Measurements from ENCODE around the gene RESF1. TPM values are rescaled to one million over a fixed set of nuclear protein-coding genes. Genes with fewer than 3 reads are reported as not detected.

Gene RESF1
- polyA plus RNA-seq (2013, experiment 1 of 4), result 44.1 TPM
- polyA plus RNA-seq (2013, experiment 2 of 4), result 53.3 TPM
- 43.0 TPM for polyA plus RNA-seq (2013, experiment 3 of 4)
- polyA plus RNA-seq (2013, experiment 4 of 4), result 45.0 TPM

DNA sequence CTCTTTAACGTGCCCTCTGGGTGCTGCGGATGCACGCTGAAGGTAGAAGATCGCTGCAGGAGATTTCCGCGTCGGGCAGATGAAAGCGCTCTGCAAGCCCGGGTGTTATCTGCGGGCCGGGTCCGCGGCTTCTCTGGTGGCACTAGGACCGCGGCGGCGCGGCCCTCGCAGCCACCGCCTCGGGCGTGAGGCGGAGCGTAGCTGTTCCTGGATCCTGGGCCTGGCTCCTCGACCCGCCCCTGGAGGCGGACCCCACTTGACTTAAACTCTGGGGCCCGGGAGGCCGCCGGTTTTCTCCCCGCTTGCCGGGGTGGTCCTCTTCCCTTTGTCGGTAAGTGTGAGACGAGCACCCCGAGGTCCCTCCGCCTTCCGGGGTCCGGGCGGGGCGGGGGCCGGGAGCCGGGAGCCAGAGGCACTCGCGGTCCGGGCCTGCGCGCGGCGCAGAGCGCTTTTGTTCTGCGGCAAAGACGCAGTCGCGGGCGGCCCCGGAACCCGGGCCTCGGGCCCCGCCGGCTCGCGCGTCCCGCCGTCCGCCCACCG is at the start of gene RESF1:
TSS of gene RESF1 (plus strand) at position 255 of the 540 bp plus-strand sequence. CDS start 21,541 bp downstream, outside the sequence.
- 0% methylated on average over 67 of the region's 67 CpGs for WGBS, 2 experiments
- H3K4me1 ChIP-seq (ENCODE audit: control insufficient read depth, insufficient read depth, low read length), result peaks cover 11% of the 10 kb centered on the region
- peak within 1 kb of the TSS; percentile 91 for H3K27ac ChIP-seq (ENCODE audit: insufficient read depth, low read depth, low read length, poor library complexity, severe bottlenecking)
- peaks cover 4% of the 10 kb centered on the region for H3K27me3 ChIP-seq (ENCODE audit: control insufficient read depth, insufficient read depth, low read length, poor library complexity, severe bottlenecking)
- H3K9me3 ChIP-seq (ENCODE audit: control insufficient read depth, low read length), result no peaks in the 10 kb centered on the region
- peaks cover 2% of the 10 kb centered on the region for H3K36me3 ChIP-seq (ENCODE audit: control insufficient read depth, insufficient read depth, low read length)
- H3K4me3 ChIP-seq (ENCODE audit: insufficient read depth, low read depth, low read length), result peak within 1 kb of the TSS; percentile 80

GRCh38 chr12:31914927-31915326 is 44.3 kb upstream of the RESF1 start:
- H3K27ac ChIP-seq (ENCODE audit: insufficient read depth, low read depth, low read length, poor library complexity, severe bottlenecking), result no peak overlapping the region
- H3K27me3 ChIP-seq (ENCODE audit: control insufficient read depth, insufficient read depth, low read length, poor library complexity, severe bottlenecking), result no peaks in the 10 kb centered on the region
- WGBS, 2 experiments, result 71% methylated on average over 1 of the region's 1 CpG
- H3K4me3 ChIP-seq (ENCODE audit: insufficient read depth, low read depth, low read length), result no peak overlapping the region
- H3K9me3 ChIP-seq (ENCODE audit: control insufficient read depth, low read length), result no peaks in the 10 kb centered on the region
- H3K4me1 ChIP-seq (ENCODE audit: control insufficient read depth, insufficient read depth, low read length), result no peaks in the 10 kb centered on the region
- no peaks in the 10 kb centered on the region for H3K36me3 ChIP-seq (ENCODE audit: control insufficient read depth, insufficient read depth, low read length)

GRCh38 chr12:31915446-31915845 is 43.8 kb upstream of the RESF1 start:
- Histone ChIP-seq H3K4me1 (ENCODE audit: control insufficient read depth, insufficient read depth, low read length) (no peaks in the 10 kb centered on the region), H3K27me3 (ENCODE audit: control insufficient read depth, insufficient read depth, low read length, poor library complexity, severe bottlenecking) (no peaks in the 10 kb centered on the region), H3K36me3 (ENCODE audit: control insufficient read depth, insufficient read depth, low read length) (no peaks in the 10 kb centered on the region), H3K9me3 (ENCODE audit: control insufficient read depth, low read length) (no peaks in the 10 kb centered on the region), H3K27ac (ENCODE audit: insufficient read depth, low read depth, low read length, poor library complexity, severe bottlenecking) (no peak overlapping the region), H3K4me3 (ENCODE audit: insufficient read depth, low read depth, low read length) (no peak overlapping the region)
- WGBS, 2 experiments, result 93 to 99% methylated on average over 3 of the region's 3 CpGs

DNA sequence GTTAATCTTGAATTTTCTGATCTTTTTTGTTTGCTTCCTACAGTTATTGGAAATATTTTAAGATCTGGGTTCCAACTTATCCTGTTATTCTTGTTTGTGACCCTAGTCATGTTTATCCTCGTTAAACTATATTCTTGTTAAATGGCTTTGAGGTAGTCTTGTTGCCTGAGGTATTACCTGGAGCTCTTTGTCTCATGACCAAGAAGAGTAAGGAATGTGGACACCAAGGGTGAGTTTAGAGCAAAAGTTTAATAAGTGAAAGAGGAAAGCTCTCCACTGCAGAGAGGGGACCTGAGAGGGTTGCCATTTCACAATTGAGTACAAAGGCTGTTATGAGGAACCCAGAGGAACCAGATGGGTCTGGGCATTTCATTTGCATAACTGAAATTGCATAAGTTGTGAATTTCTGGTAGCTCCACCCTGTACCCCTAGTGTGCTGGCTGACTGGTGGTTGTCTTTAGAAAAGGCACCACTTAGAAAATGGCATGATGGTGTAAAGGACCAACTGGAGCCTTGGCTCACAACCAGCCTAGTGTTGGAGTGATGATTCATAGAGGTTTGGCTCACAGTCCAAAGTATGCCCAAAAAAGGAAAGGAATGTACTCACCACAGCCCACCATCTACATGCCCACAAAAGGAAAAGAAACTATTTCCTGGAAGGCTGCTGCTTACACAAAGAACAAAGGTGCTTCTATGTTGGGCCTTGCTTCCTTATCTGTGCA is 36.7 kb upstream of the RESF1 start:
- no peak overlapping the region for H3K27ac ChIP-seq (ENCODE audit: insufficient read depth, low read depth, low read length, poor library complexity, severe bottlenecking)
- H3K36me3 ChIP-seq (ENCODE audit: control insufficient read depth, insufficient read depth, low read length), result no peaks in the 10 kb centered on the region
- no peaks in the 10 kb centered on the region for H3K9me3 ChIP-seq (ENCODE audit: control insufficient read depth, low read length)
- H3K4me3 ChIP-seq (ENCODE audit: insufficient read depth, low read depth, low read length), result no peak overlapping the region
- no peaks in the 10 kb centered on the region for H3K27me3 ChIP-seq (ENCODE audit: control insufficient read depth, insufficient read depth, low read length, poor library complexity, severe bottlenecking)
- H3K4me1 ChIP-seq (ENCODE audit: control insufficient read depth, insufficient read depth, low read length), result no peaks in the 10 kb centered on the region
- 93 to 100% methylated on average over 1 of the region's 1 CpG for WGBS, 2 experiments

DNA sequence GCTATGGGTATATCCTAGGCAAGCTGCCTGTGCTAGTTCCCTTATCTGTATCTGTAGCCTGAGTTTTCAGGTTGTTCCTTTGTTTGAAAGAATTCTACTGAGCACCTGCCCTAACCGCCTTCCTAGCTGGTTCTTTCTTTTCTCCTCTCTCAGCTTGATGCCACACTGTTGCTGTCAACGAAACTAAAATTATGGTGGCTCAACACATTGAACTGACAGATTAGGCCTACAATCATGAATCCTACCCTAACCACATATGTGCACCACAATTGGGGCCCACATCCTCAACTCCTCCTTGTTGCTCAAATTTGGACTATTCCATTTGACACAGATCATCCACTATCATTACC is 36.2 kb upstream of the RESF1 start:
- no peaks in the 10 kb centered on the region for H3K36me3 ChIP-seq (ENCODE audit: control insufficient read depth, insufficient read depth, low read length)
- WGBS, 2 experiments, result 86 to 87% methylated on average over 2 of the region's 2 CpGs
- no peaks in the 10 kb centered on the region for H3K9me3 ChIP-seq (ENCODE audit: control insufficient read depth, low read length)
- no peak overlapping the region for H3K27ac ChIP-seq (ENCODE audit: insufficient read depth, low read depth, low read length, poor library complexity, severe bottlenecking)
- H3K4me1 ChIP-seq (ENCODE audit: control insufficient read depth, insufficient read depth, low read length), result no peaks in the 10 kb centered on the region
- no peaks in the 10 kb centered on the region for H3K27me3 ChIP-seq (ENCODE audit: control insufficient read depth, insufficient read depth, low read length, poor library complexity, severe bottlenecking)
- no peak overlapping the region for H3K4me3 ChIP-seq (ENCODE audit: insufficient read depth, low read depth, low read length)

DNA sequence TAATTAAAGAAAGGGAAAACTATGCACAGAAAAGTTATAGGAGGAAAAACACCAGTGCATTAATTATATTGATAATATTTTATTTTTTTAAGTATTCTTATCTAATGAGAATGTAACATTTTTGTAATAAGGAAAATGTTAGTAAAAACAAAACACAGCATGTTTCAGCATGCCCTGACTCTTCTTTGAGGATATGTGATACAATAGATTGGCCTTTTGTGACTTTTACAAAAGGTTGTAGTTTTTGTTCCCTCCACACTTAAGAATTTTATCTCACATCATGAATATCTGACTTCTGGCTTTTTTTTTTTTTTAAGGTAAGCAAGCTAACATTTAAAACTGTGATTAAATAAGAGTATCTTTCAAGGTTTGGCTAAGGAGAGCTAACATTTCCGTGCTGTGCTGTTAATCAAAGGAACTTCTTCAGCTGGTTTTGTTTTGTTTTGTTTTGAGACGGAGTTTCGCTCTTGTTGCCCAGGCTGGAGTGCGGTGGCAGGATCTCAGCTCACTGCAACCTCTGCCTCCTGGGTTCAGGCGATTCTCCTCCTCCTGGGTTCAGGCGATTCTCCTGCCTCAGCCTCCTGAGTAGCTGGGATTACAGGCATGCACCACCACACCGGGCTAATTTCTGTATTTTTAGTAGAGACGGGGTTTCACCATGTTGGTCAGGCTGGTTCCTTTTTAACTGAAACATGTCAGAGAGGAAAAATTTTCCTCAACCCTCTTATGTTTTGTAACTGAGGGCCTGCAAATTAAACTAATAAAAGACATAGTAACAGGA is 30.8 kb upstream of the RESF1 start:
- H3K4me1 ChIP-seq (ENCODE audit: control insufficient read depth, insufficient read depth, low read length), result no peaks in the 10 kb centered on the region
- 84 to 85% methylated on average over 8 of the region's 8 CpGs for WGBS, 2 experiments
- H3K36me3 ChIP-seq (ENCODE audit: control insufficient read depth, insufficient read depth, low read length), result no peaks in the 10 kb centered on the region
- no peaks in the 10 kb centered on the region for H3K27me3 ChIP-seq (ENCODE audit: control insufficient read depth, insufficient read depth, low read length, poor library complexity, severe bottlenecking)
- no peaks in the 10 kb centered on the region for H3K9me3 ChIP-seq (ENCODE audit: control insufficient read depth, low read length)
- H3K27ac ChIP-seq (ENCODE audit: insufficient read depth, low read depth, low read length, poor library complexity, severe bottlenecking), result no peak overlapping the region
- no peak overlapping the region for H3K4me3 ChIP-seq (ENCODE audit: insufficient read depth, low read depth, low read length)

GRCh38 chr12:31929027-31929526 is 30.1 kb upstream of the RESF1 start:
- Histone ChIP-seq H3K36me3 (ENCODE audit: control insufficient read depth, insufficient read depth, low read length) (no peaks in the 10 kb centered on the region), H3K4me3 (ENCODE audit: insufficient read depth, low read depth, low read length) (no peak overlapping the region), H3K27me3 (ENCODE audit: control insufficient read depth, insufficient read depth, low read length, poor library complexity, severe bottlenecking) (no peaks in the 10 kb centered on the region), H3K4me1 (ENCODE audit: control insufficient read depth, insufficient read depth, low read length) (no peaks in the 10 kb centered on the region), H3K9me3 (ENCODE audit: control insufficient read depth, low read length) (no peaks in the 10 kb centered on the region), H3K27ac (ENCODE audit: insufficient read depth, low read depth, low read length, poor library complexity, severe bottlenecking) (no peak overlapping the region)
- 93 to 99% methylated on average over 4 to 5 of the region's 5 CpGs for WGBS, 2 experiments

DNA sequence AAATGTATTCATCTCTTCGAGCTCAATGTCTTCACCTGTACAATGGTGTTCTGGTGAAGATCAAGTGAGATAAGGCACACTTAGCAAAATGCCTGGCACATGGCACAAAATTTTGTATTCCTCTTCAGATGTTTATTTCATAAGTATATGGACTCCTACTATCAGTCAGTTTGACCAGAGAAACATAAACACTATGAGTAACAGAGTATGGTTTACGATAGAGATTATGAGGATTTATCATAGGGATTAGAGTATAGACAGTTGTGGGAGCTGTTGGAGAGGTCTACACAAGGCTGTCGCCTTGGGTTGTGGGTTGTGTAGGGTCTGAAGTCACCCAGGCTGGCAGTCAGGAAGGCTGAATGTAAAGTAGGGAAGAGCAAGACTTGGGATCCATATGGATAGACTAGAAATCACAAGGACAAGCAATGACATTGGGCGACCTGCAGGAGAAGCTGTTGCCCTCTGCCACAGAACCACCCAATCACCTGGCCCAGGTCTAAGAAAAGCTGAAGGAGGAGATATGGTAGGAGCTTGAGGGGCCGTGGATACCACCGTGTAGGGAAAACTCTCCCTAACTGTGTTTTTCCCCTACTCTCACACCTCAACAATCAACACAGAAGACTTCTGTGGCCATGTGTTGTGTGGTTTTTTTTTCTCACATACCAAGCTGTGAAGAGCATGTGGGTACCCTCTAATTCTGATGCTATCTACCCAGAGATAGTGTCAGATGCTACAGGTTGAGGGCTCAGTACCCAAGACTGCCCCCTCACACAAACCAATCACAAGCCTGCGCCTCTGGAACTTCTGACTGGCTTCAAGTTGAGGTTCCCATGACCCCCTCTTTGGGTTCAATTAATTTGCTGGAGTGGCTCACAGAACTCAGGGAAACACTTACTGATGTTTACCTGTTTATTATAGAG is 27.2 kb upstream of the RESF1 start:
- H3K27me3 ChIP-seq (ENCODE audit: control insufficient read depth, insufficient read depth, low read length, poor library complexity, severe bottlenecking), result no peaks in the 10 kb centered on the region
- no peaks in the 10 kb centered on the region for H3K9me3 ChIP-seq (ENCODE audit: control insufficient read depth, low read length)
- H3K36me3 ChIP-seq (ENCODE audit: control insufficient read depth, insufficient read depth, low read length), result no peaks in the 10 kb centered on the region
- H3K4me3 ChIP-seq (ENCODE audit: insufficient read depth, low read depth, low read length), result no peak overlapping the region
- 80 to 93% methylated on average over 5 of the region's 7 CpGs for WGBS, 2 experiments
- no peaks in the 10 kb centered on the region for H3K4me1 ChIP-seq (ENCODE audit: control insufficient read depth, insufficient read depth, low read length)
- no peak overlapping the region for H3K27ac ChIP-seq (ENCODE audit: insufficient read depth, low read depth, low read length, poor library complexity, severe bottlenecking)

DNA sequence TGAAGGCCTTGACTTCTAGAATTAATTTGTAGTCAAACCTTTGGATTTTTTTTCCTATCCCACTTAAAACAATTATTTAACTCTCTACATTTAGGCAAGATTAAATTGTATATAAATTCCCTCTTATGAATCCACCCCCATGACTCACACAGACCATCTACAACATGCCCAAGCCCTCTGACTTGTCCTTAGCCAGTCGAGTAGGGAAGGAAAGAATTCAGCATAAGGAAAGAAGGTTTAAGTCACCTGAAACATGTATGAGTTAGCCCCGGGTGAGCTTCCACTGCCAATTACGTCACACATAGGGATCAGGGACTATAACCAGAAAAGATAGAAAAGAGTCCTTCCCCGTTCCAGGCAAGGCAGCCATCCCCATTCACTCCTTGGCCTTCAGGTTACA is 14.9 kb upstream of the RESF1 start:
- 90 to 92% methylated on average over 4 of the region's 4 CpGs for WGBS, 2 experiments
- Histone ChIP-seq H3K4me1 (ENCODE audit: control insufficient read depth, insufficient read depth, low read length) (no peaks in the 10 kb centered on the region), H3K36me3 (ENCODE audit: control insufficient read depth, insufficient read depth, low read length) (no peaks in the 10 kb centered on the region), H3K4me3 (ENCODE audit: insufficient read depth, low read depth, low read length) (no peak overlapping the region), H3K27ac (ENCODE audit: insufficient read depth, low read depth, low read length, poor library complexity, severe bottlenecking) (no peak overlapping the region), H3K27me3 (ENCODE audit: control insufficient read depth, insufficient read depth, low read length, poor library complexity, severe bottlenecking) (no peaks in the 10 kb centered on the region), H3K9me3 (ENCODE audit: control insufficient read depth, low read length) (peaks cover 2% of the 10 kb centered on the region)

Data from ectodermal cell (in vitro differentiated cells).